Measurements from ENCODE around the gene EXOC4.

Gene EXOC4

DNA sequence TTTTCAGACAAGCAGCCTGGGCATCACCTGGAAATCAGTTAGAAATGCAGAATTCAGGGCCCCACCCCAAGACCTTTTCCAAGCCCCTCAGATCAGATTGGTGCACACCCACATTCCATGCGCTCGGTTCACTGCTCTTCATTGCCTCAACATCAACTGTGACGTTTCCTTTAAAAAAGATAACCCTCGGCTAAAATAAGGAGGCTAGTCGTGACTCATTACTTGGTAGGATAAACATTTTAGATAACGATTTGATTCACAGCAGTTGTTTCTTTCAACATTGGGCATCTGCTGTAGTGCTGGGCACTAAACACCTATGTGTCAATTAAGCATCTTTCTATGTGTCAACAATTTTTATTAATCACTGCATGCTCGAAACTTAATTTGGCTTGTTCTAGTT lies 683.2 kb downstream of the EXOC4 start (continued):
- TF ChIP-seq ZNF555 (tag by site-specific recombination; conservative IDR thresholded peaks at IDR 0.05), result no peak
- TF ChIP-seq ZNF362 (tag by site-specific recombination; IDR thresholded peaks at IDR 0.05), result no peak
- TF ChIP-seq ZXDB (tag by site-specific recombination; IDR thresholded peaks at IDR 0.05), result peak; percentile 38; the same call in 1 of the 2 replicates
- peak; percentile 41; the same call in 1 of the 2 replicates for TF ChIP-seq KLF8 (tag by site-specific recombination; IDR thresholded peaks at IDR 0.05)
- TF ChIP-seq ZNF16 (tag by site-specific recombination; IDR thresholded peaks at IDR 0.05; ENCODE audit: low read depth), result no peak

GRCh38 chr7:133937786-133938185 lies 684.9 kb downstream of the EXOC4 start:
- CTCF ChIA-PET, result interaction anchor here (1.3 kb wide), 1 partner anchor 52 kb away, joined by 4 read pairs; no protein-coding TSS in a partner anchor
- H3K4me3 ChIP-seq (ENCODE audit: low read depth, low read length), result no peak overlapping the region
- no peak overlapping the region for H3K27ac ChIP-seq (ENCODE audit: extremely low read depth, low read depth, low read length)
- peaks cover 22% of the 10 kb centered on the region; the same call in 1 of the 2 replicates for H3K4me1 ChIP-seq (ENCODE audit: control insufficient read depth, insufficient read depth, low read length)
- no peaks in the 10 kb centered on the region for H3K9me3 ChIP-seq (ENCODE audit: control insufficient read depth, insufficient read depth, low read depth, low read length)
- TF ChIP-seq ZNF19 (tag by site-specific recombination; IDR thresholded peaks at IDR 0.05; ENCODE audit: low read depth) (no peak), ZNF433 (tag by site-specific recombination; IDR thresholded peaks at IDR 0.05; ENCODE audit: low read depth) (no peak), ZNF354C (tag by site-specific recombination; IDR thresholded peaks at IDR 0.05; ENCODE audit: borderline replicate concordance, low read depth) (no peak), ZNF843 (tag by site-specific recombination; IDR thresholded peaks at IDR 0.05) (no peak), ZNF513 (tag by site-specific recombination; IDR thresholded peaks at IDR 0.05) (no peak), ZNF785 (tag by site-specific recombination; IDR thresholded peaks at IDR 0.05) (no peak), KLF10 (tag by site-specific recombination; IDR thresholded peaks at IDR 0.05) (0 out of 2 replicates have a peak, but pooled peaks have one; percentile 25), ZSCAN30 (tag by site-specific recombination; IDR thresholded peaks at IDR 0.05) (no peak)
- no peaks in the 10 kb centered on the region for H3K36me3 ChIP-seq (ENCODE audit: control insufficient read depth in 2 of 2, insufficient read depth in 1 of 2, low read length in 2 of 2)
- POLR2A ChIA-PET, result no interaction called here

- no peaks in the 10 kb centered on the region for H3K36me3 ChIP-seq (ENCODE audit: control insufficient read depth in 2 of 2, insufficient read depth in 1 of 2, low read length in 2 of 2)
- ChIA-PET POLR2A (no interaction called here), CTCF (no interaction called here)
- TF ChIP-seq SP7 (tag by site-specific recombination; IDR thresholded peaks at IDR 0.05) (peak; percentile 46), ZNF768 (tag by site-specific recombination; IDR thresholded peaks at IDR 0.05) (no peak), ZNF391 (tag by site-specific recombination; IDR thresholded peaks at IDR 0.05; ENCODE audit: borderline replicate concordance, low read depth) (no peak)
- no peak overlapping the region for H3K4me3 ChIP-seq (ENCODE audit: low read depth, low read length)
- no peaks in the 10 kb centered on the region for H3K9me3 ChIP-seq (ENCODE audit: control insufficient read depth, insufficient read depth, low read depth, low read length)
- H3K4me1 ChIP-seq (ENCODE audit: control insufficient read depth, insufficient read depth, low read length), result peaks cover 11% of the 10 kb centered on the region; the same call in 1 of the 2 replicates
- no peak overlapping the region for H3K27ac ChIP-seq (ENCODE audit: extremely low read depth, low read depth, low read length)
These were observed 687.5 kb downstream of the EXOC4 start for GRCh38 chr7:133940368-133940767.

DNA sequence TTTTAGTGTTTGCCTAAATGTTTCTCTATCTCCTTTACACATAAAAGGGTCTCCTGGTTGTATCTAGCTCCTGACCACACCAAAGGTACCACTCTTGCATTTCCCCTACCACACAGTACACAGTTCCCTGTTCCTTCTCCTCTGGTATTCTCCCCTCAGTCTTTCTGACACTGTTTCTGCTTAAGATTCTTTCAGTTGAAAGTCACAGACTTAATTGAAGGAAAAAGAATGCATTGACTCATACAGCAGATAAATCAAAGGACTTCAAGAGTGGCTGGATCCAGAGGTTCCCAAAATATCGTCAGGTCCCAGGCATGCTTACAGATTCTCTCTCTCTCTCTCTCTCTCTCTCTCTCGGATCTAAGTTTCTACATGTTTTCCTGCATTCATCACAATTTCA lies 688.6 kb downstream of the EXOC4 start:
- ChIA-PET POLR2A (no interaction called here), CTCF (no interaction called here)
- no peaks in the 10 kb centered on the region for H3K36me3 ChIP-seq (ENCODE audit: control insufficient read depth in 2 of 2, insufficient read depth in 1 of 2, low read length in 2 of 2)
- H3K4me1 ChIP-seq (ENCODE audit: control insufficient read depth, insufficient read depth, low read length), result peaks cover under 1% of the 10 kb centered on the region; the same call in 1 of the 2 replicates
- no peak for TF ChIP-seq ZNF23 (tag by site-specific recombination; IDR thresholded peaks at IDR 0.05; ENCODE audit: borderline replicate concordance)
- no peak for TF ChIP-seq SP3 (tag by site-specific recombination; IDR thresholded peaks at IDR 0.05)
- TF ChIP-seq ZNF596 (tag by site-specific recombination; IDR thresholded peaks at IDR 0.05), result peak; percentile 77
- no peak for TF ChIP-seq ZNF791 (tag by site-specific recombination; IDR thresholded peaks at IDR 0.05)
- no peak overlapping the region for H3K27ac ChIP-seq (ENCODE audit: extremely low read depth, low read depth, low read length)
- H3K4me3 ChIP-seq (ENCODE audit: low read depth, low read length), result no peak overlapping the region
- no peaks in the 10 kb centered on the region for H3K9me3 ChIP-seq (ENCODE audit: control insufficient read depth, insufficient read depth, low read depth, low read length)
